ENCODE results near the gene EYA3.

GRCh38 chr1:27931759-27932158, 156.7 kb downstream of the EYA3 start:
- no peak for TF ChIP-seq PATZ1 (CRISPR knock-in tag; IDR thresholded peaks at IDR 0.05; ENCODE audit: borderline replicate concordance)
- no peak for TF ChIP-seq RARB (CRISPR knock-in tag; IDR thresholded peaks at IDR 0.05)
- no peak for TF ChIP-seq TCF4 (CRISPR knock-in tag; IDR thresholded peaks at IDR 0.05; ENCODE audit: borderline replicate concordance)
- TF ChIP-seq ZNF70 (CRISPR knock-in tag; IDR thresholded peaks at IDR 0.05): no peak
- no peak for TF ChIP-seq SNAI2 (CRISPR knock-in tag; IDR thresholded peaks at IDR 0.05)
- no peak for TF ChIP-seq ARNTL (CRISPR knock-in tag; IDR thresholded peaks at IDR 0.05; ENCODE audit: borderline replicate concordance, low read depth)
- TF ChIP-seq ISL1 (CRISPR knock-in tag; IDR thresholded peaks at IDR 0.05): no peak
- TF ChIP-seq ZFP30 (CRISPR knock-in tag; IDR thresholded peaks at IDR 0.05): no peak
- no peak for TF ChIP-seq CREB5 (CRISPR knock-in tag; IDR thresholded peaks at IDR 0.05; ENCODE audit: low read depth)
- no peak for TF ChIP-seq ESRRG (CRISPR knock-in tag; IDR thresholded peaks at IDR 0.05)
- TF ChIP-seq CSDC2 (CRISPR knock-in tag; IDR thresholded peaks at IDR 0.05): no peak

All from SK-N-SH treated with all-trans-retinoic acid at 6 μM for 48 hours (cell line).